ENCODE measurements around the gene TCF3.

Gene TCF3

GRCh38 chr19:1631557-1632100 is 20.8 kb downstream of the TCF3 start:
- no peak for DNase-seq (ENCODE audit: low read depth, low spot score)

GRCh38 chr19:1630811-1631210 is 21.6 kb downstream of the TCF3 start:
- DNase-seq (ENCODE audit: low read depth, low spot score) = no peak

GRCh38 chr19:1630012-1630411 is 22.4 kb downstream of the TCF3 start:
- DNase-seq (ENCODE audit: low read depth, low spot score) = no peak

- no peak for DNase-seq (ENCODE audit: low read depth, low spot score)
Measured at GRCh38 chr19:1629256-1629808, 23.1 kb downstream of the TCF3 start.

GRCh38 chr19:1627194-1627593 is 25.2 kb downstream of the TCF3 start:
- no peak for DNase-seq (ENCODE audit: low read depth, low spot score)

GRCh38 chr19:1626417-1627010 is 25.9 kb downstream of the TCF3 start:
- peak; percentile 28 for DNase-seq (ENCODE audit: low read depth, low spot score)

GRCh38 chr19:1624458-1624857 is 28.0 kb downstream of the TCF3 start:
- DNase-seq (ENCODE audit: low read depth, low spot score) = peak; percentile 65

- DNase-seq (ENCODE audit: low read depth, low spot score) = no peak
Measured at GRCh38 chr19:1622541-1622940, 29.9 kb downstream of the TCF3 start.

GRCh38 chr19:1622007-1622406 is 30.4 kb downstream of the TCF3 start:
- no peak for DNase-seq (ENCODE audit: low read depth, low spot score)

- no peak for DNase-seq (ENCODE audit: low read depth, low spot score)
Measured at GRCh38 chr19:1621574-1621973, 30.8 kb downstream of the TCF3 start.

- no peak for DNase-seq (ENCODE audit: low read depth, low spot score)
Measured at GRCh38 chr19:1621021-1621420, 31.4 kb downstream of the TCF3 start.

- DNase-seq (ENCODE audit: low read depth, low spot score) = no peak
Measured at GRCh38 chr19:1620502-1620901, 31.9 kb downstream of the TCF3 start.

- DNase-seq (ENCODE audit: low read depth, low spot score) = no peak
Measured at GRCh38 chr19:1619703-1620102, 32.7 kb downstream of the TCF3 start.

- no peak for DNase-seq (ENCODE audit: low read depth, low spot score)
Measured at GRCh38 chr19:1619094-1619439, 33.3 kb downstream of the TCF3 start.

- peak; percentile 58 for DNase-seq (ENCODE audit: low read depth, low spot score)
Measured at GRCh38 chr19:1618157-1619093, 34.0 kb downstream of the TCF3 start.

GRCh38 chr19:1616875-1617274 is 35.5 kb downstream of the TCF3 start:
- peak; percentile 38 for DNase-seq (ENCODE audit: low read depth, low spot score)

GRCh38 chr19:1616396-1616795 is 36.0 kb downstream of the TCF3 start:
- peak; percentile 73 for DNase-seq (ENCODE audit: low read depth, low spot score)

- DNase-seq (ENCODE audit: low read depth, low spot score) = no peak
Measured at GRCh38 chr19:1615156-1615765, 37.2 kb downstream of the TCF3 start.

- DNase-seq (ENCODE audit: low read depth, low spot score) = no peak
Measured at GRCh38 chr19:1613808-1614570, 38.4 kb downstream of the TCF3 start.

- DNase-seq (ENCODE audit: low read depth, low spot score) = no peak
Measured at GRCh38 chr19:1613146-1613545, 39.3 kb downstream of the TCF3 start.

Data from astrocyte of the hippocampus (primary cell).